Measurements from ENCODE around the gene PELI3.
"Not testable (repeated sequence)": the region's sequence is repeated elsewhere in the genome, so short reads cannot be mapped to it uniquely, and the experiment has no call there.

Gene PELI3

GRCh38 chr11:66466225-66467033 lies at the start of gene PELI3:
Gene PELI3, plus strand, starts transcription at chr11:66466905. Its CDS starts 1,224 bp downstream, at chr11:66468129.
- peak; percentile 90 for DNase-seq (ENCODE audit: low read depth)

- DNase-seq (ENCODE audit: low read depth): peak; percentile 24
Observed at GRCh38 chr11:66417000-66417399, 49.7 kb upstream of the PELI3 start.

- DNase-seq (ENCODE audit: low read depth): peak; percentile 62
Observed at GRCh38 chr11:66418168-66418985, 48.3 kb upstream of the PELI3 start.

GRCh38 chr11:66418986-66419308 lies 47.8 kb upstream of the PELI3 start:
- no peak for DNase-seq (ENCODE audit: low read depth)

GRCh38 chr11:66419825-66420224 lies 46.9 kb upstream of the PELI3 start:
- no peak for DNase-seq (ENCODE audit: low read depth)

- DNase-seq (ENCODE audit: low read depth): no peak
Observed at GRCh38 chr11:66420671-66421476, 45.8 kb upstream of the PELI3 start, which contains the start of gene NPAS4. Gene NPAS4, plus strand, starts transcription at chr11:66421035. Its CDS starts 145 bp downstream, at chr11:66421180.

GRCh38 chr11:66421492-66422205 lies 45.1 kb upstream of the PELI3 start:
- peak; percentile 83 for DNase-seq (ENCODE audit: low read depth)

GRCh38 chr11:66426314-66426713 lies 40.4 kb upstream of the PELI3 start:
- DNase-seq (ENCODE audit: low read depth): no peak

- DNase-seq (ENCODE audit: low read depth): no peak
Observed at GRCh38 chr11:66428933-66429332, 37.8 kb upstream of the PELI3 start.

GRCh38 chr11:66429983-66430602 lies 36.6 kb upstream of the PELI3 start:
- DNase-seq (ENCODE audit: low read depth): peak; percentile 64

GRCh38 chr11:66431287-66431686 lies 35.4 kb upstream of the PELI3 start:
- not testable (repeated sequence) for DNase-seq (ENCODE audit: low read depth)

GRCh38 chr11:66431871-66432329 lies 34.8 kb upstream of the PELI3 start:
- not testable (repeated sequence) for DNase-seq (ENCODE audit: low read depth)

GRCh38 chr11:66432597-66432996 lies 34.1 kb upstream of the PELI3 start:
- DNase-seq (ENCODE audit: low read depth): no peak

- no peak for DNase-seq (ENCODE audit: low read depth)
Observed at GRCh38 chr11:66437979-66438503, 28.7 kb upstream of the PELI3 start.

GRCh38 chr11:66438504-66439466 lies 27.9 kb upstream of the PELI3 start, which contains the start of gene MRPL11:
Gene MRPL11, minus strand, starts transcription at chr11:66438848. Its CDS starts 94 bp downstream, at chr11:66438754.
- peak; percentile 84 for DNase-seq (ENCODE audit: low read depth)

- not testable (repeated sequence) for DNase-seq (ENCODE audit: low read depth)
Observed at GRCh38 chr11:66440101-66440939, 26.4 kb upstream of the PELI3 start.

- not testable (repeated sequence) for DNase-seq (ENCODE audit: low read depth)
Observed at GRCh38 chr11:66440940-66441282, 25.8 kb upstream of the PELI3 start.

- no peak for DNase-seq (ENCODE audit: low read depth)
Observed at GRCh38 chr11:66443602-66444001, 23.1 kb upstream of the PELI3 start.

- DNase-seq (ENCODE audit: low read depth): no peak
Observed at GRCh38 chr11:66447012-66447411, 19.7 kb upstream of the PELI3 start.

Data from activated T-cell treated with anti-CD3 and anti-CD28 coated beads for 24 hours (primary cell).